HG02588 (cell line): Measurements from ENCODE around the gene UGT3A2.

Source experiments
- ATAC-seq: cut with Tn5 transposase; IDR thresholded peaks from one replicate; pipeline ENCODE4 v1.9.1; 2021; ENCODE audit warnings: mild to moderate bottlenecking, moderate library complexity; ENCODE audit not compliant: unreplicated experiment

Gene UGT3A2

DNA sequence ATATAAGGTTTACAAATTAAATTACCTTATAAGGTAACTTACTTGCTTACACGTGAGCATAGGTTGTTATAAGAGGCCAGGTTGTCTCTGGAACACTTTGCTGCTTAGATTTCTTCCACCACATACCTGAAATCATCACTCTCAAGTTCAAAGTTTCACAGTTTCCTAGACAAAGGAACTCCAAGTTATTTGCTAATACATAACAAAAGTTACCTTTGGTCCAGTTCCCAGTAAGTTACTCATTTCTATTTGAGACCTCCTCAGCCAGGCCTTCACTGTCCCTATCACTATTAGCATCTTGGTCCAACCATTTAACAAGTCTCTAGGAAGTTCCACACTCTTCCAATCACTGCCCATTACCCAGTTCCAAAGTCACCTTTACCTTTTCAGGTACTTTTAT lies 57.0 kb downstream of the UGT3A2 start:
- no peak for ATAC-seq

DNA sequence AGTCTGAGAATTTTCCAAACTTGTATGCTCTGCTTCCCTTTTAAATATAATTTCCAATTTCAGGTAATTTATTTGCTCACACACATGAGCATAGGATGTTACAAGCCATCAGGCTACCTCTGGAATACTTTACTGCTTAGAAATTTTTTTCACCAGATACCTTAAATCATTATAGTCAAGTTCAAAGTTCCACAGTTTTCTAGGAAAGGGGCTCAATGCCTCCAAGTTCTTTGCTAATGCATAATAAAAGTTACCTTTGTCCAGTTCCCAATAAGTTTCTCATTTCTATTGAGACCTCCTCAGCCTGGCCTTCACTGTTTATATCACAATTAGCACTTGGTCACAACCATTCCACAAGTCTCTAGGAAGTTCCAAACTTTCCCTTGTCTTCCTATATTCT lies 59.3 kb downstream of the UGT3A2 start:
- no peak for ATAC-seq

DNA sequence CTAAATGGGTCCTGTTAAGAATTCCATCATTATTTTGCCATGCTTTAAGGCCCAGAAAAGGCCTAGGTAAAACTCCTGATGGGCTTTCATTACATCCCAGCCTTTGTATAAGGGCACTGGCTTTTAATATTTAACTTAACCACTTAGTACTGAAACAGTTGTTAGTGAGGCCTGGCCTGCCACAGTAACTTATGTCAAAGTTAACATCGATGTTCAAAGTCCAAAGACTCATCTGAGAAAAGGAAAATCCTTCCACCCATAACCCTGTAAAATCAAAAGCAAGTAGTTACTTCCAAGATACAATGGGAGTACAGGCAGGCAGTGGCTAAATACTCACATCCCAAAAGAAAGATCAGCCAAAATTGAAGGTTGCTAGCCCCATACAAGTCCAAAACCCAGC lies 60.5 kb downstream of the UGT3A2 start:
- ATAC-seq, result no peak

DNA sequence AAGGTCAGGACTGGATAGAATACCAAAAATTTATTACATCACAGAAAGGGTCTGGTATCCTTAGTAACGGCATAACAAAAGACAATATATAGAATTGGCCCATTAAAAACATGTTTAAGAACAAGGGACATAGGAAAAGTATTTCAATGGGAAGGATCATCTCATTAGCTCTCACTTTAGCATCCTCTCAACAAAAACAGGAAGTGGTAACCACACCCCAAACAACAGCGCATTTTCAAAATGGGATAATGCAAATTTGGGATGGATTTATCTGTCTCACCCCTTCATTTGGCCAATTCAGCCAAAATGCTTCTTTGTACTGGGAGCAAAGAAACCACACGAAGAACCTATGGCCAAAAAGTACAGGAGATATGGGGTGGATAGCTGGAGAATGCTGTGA lies 65.7 kb downstream of the UGT3A2 start:
- no peak for ATAC-seq

DNA sequence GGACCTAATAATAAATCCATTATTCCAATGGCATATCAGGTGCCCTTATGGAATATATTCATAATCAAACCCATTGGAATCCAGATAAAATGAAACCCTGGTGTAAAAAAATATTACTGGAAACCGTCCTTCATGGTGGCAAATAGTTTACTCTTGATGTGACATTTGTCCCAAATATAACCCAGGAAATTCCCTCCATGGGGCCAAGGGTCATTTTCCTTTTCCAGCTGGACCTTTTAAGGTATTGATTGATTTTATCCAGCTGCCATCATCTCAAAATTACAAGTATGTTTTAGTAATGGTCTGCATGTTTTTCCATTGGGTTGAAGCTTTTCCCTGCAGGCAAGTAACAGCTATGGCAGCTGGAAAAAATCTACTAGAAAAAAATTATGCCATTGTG lies 67.1 kb downstream of the UGT3A2 start:
- ATAC-seq, result no peak

DNA sequence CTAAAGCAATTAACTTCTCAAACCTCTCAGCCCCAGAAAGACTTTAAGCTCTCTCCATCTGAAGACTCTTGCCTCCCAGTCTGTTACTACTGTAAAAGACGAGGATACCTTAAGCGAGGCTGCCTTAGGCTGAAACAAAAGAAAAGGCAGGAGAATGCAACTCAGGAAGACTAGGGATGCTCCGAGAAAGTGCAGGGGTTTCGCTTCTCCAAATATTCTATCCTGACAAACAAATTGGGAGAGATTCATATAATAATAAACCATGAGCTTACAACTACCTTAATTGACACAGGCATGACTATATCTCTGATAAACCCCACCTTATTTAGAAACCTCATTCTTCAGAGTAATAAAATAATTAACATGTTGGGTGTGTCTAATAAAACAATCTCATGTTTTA lies 70.6 kb downstream of the UGT3A2 start:
- ATAC-seq, result no peak

DNA sequence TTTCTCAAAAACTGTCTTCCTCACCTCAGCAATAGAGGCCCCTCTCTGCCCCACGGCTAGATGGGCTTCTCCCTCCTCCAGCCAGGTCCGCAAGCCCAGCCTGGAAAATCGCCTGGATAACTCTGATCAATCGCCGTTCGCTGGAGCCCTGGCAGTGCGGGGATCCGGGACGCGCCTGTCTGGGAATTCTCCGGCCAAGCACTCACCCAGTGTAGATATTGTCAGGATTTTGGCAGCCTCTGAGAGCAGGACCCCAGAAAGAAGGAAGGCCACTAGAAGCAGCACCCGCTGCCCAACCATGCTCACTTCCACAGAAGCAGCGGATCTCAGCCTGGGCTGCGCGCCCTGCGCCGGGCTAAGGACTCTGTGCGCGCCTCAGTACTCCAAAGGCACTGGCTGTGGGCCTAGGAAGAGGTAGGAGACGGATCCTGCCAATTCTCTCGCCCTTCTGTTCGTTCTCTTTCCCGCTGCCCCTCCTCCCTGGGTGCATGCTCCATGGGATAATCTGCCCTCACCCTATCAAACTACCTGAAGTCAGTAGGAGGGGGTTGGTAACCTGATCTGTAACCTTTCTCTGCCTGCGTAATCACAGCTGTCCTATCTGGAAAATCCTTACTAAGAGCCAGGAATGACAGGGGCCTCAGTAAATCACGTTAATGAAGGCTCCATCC lies 75.6 kb downstream of the UGT3A2 start, which contains the start of gene UGT3A1:
TSS of gene UGT3A1 (minus strand) at position 450 of the 671 bp plus-strand sequence. CDS start at position 300, 150 bp downstream.
- no peak for ATAC-seq

DNA sequence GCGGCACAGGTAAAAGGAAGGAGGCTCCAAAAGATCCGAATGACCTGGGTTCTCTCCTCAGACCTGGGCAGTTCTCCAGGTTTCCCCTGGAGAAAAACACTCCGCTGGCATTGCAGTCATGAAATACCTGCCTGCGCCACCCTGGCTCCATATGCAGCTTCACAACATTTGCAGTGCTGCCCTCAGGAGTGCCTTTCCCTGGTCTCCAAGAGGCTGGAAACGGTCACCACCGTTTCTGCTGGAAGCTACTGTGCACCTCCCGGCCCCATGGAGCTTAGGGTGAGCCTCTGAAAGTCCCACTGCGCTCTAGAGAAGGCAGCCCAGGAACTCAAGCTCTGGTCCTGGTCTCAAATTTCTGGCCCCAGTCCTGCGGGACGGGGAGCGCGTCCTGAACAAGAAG lies 76.2 kb downstream of the UGT3A2 start:
- no peak for ATAC-seq

DNA sequence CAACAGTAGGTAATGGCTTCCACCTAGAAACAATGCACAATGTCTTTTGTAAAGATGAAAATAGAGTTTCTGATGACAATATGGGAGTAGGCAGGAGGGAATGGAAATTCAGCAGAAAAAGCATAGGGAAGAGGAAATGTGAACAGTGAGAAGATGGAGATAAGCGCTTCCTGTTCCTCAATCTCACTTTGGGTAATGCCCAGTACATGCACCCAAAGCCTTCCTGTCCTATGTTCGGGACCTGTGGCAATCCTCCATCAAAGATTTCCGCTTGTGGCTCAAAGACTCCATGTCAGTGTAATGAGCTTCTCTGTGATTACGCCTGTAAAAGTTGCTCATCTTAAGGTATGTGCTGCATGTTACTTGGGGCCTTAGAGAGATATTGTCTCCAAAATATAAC lies 78.2 kb downstream of the UGT3A2 start:
- no peak for ATAC-seq

DNA sequence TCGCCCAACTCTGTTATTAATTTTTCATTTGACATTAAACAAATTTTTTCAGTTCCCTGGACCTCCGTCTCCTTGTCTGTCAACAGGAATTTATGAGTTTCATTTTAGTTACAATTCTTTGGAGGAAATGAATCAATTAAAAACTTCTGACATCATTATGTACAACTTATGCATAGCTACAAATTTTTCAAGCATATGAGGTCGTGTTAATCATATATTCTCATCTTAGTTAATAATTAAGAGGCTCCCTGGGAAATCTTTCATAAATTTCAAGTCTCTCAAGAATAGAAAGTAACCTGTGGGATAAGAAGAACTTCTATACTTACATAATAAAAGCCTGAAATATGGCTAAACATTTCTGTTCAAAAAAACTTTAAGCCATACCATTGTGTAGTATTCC lies 78.9 kb downstream of the UGT3A2 start:
- ATAC-seq, result no peak
